HG02763 (cell line): ENCODE measurements around the gene MAB21L4.

Experiments used
- ATAC-seq: cut with Tn5 transposase; IDR thresholded peaks from one replicate; pipeline ENCODE4 v1.9.1; 2021; ENCODE audit warnings: mild to moderate bottlenecking, moderate library complexity; ENCODE audit not compliant: unreplicated experiment

MAB21L4 gene

DNA sequence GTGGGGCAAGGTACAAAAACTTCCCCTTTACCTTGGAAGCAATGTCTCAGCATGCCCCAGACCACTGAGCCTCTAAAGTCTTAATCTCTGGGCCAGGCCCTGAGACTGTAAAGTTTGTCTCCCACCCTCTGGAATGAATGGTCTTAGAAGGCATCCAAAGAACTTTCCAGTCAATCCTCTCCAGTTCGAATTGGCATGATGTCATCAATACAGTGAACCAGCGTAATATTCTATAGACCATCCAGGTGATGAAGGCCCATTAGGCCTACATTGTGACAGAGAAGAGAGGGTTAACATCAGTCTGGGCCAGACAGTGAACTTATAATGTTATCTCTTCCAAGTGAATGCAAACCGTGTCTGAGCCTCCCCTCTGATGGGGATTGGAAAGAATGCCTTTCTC, 11.2 kb downstream of the MAB21L4 start:
- ATAC-seq, result no peak

DNA sequence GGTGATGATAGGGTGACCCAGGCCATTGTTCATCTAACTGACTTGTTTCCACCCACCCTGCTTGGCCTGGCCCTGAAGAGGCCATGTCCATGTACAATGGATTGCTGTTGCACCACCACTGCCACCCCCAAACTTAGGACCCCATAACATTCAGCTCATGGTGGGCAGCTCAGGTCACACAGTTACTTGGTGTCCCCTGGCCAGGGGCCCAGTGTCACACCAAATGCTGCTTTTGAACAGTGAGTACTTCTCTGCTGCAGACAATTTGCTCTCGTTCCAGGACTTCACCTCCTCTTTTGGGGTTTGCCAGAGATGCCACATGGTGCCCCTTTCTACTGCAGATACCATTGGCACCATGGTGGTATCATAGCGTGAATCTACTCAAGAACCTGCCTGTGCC, 11.7 kb downstream of the MAB21L4 start:
- no peak for ATAC-seq

DNA sequence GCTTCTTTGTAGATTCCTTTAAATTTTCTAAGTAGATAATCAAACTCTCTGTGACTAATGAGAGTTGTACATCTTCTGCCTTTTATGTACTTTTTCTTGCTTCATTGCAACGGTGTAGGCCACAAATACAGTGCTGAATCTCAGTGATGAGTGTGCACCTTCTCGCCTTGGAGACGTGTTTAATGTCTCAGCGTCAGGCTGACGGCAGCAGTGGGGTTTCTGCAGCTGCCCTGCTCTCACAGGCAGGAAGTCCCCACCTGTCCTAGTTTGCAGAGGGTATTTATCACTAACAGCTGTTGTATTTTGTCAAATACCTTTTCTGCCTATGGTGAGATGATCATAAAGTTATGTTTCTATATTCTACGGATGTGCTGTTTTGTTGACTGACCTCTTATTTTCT, 14.0 kb downstream of the MAB21L4 start:
- no peak for ATAC-seq

DNA sequence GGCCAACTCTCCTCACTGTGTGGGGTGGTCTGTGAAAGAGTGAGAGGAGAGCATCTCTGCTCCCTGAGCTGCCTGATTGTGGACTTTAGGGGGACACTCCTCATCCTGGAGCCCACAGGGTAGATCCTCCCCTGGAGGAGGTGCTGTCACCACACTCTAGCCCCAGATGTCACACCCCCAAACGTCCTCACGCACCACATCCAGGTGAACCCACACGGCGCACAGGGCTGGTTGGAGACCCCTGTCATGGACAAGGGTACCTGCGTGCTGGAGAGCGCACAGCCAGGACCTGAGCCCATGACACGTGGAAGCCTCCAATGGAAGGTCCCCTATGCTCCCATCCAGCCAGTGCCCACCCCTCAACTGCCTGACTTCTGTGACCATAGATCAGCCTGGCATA, 16.9 kb downstream of the MAB21L4 start:
- no peak for ATAC-seq

DNA sequence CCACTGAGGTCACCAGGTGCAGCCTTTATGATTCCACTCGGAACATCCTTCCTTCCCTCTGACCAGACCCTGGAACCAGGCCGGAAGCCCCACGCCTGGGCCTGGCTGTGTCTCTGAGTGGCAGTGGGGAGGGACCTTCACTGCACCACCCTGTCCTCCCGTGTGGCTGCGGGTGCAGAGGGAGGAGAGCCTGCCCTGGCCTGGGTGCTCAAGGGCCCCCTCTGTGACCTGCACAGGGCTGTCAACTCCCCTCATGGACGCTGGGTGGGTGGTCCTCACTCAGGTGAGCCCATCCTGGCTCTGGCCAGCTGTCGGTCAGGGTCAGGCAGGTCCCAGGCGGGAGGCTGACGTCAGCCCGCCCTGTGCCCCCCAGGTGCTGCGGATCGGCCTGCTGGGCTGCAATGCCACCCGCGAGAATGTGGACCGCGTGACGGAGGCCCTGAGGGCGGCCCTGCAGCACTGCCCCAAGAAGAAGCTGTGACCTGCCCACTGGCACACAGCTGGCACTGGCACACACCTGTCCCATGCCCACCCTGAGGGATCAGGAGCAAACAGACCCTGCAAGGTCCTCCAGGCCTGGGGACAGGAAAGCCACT, 17.5 kb downstream of the MAB21L4 start:
- no peak for ATAC-seq

DNA sequence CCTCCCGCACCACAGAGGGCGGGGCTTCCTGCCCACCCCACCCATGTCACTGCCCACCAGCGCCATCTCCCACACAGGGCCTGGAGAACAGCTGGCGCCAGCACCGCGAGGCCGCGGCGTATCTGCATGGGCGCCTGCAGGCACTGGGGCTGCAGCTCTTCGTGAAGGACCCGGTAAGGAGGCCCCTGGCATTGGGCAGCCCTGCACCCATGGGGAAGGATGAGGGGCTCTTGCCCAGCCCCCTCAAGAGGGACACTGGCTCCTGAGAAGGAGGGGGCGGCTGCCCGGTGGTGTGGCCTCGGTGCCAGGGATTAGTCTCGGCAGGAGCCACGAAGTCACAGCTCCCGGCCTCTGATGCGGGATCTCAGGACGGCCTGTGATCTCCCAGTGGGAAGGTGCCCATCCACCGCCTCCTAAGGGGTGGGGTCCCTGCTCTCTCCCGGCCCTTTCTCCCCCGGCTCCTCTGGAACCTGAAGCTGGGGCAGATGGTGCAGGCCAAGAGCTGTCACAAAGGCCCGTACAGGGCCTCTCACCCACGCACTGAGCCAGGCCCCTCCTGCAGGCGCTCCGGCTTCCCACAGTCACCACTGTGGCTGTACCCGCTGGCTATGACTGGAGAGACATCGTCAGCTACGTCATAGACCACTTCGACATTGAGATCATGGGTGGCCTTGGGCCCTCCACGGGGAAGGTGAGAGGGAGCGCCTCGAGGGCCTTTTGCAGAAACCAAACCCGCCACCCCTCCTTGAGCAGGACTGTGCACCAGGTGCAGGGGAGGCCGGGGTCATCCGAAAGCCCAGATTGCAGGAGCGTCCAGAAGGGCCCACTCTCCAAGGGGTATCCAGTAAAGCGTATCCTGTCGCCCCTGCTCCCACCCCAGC, 18.3 kb downstream of the MAB21L4 start:
- no peak for ATAC-seq

DNA sequence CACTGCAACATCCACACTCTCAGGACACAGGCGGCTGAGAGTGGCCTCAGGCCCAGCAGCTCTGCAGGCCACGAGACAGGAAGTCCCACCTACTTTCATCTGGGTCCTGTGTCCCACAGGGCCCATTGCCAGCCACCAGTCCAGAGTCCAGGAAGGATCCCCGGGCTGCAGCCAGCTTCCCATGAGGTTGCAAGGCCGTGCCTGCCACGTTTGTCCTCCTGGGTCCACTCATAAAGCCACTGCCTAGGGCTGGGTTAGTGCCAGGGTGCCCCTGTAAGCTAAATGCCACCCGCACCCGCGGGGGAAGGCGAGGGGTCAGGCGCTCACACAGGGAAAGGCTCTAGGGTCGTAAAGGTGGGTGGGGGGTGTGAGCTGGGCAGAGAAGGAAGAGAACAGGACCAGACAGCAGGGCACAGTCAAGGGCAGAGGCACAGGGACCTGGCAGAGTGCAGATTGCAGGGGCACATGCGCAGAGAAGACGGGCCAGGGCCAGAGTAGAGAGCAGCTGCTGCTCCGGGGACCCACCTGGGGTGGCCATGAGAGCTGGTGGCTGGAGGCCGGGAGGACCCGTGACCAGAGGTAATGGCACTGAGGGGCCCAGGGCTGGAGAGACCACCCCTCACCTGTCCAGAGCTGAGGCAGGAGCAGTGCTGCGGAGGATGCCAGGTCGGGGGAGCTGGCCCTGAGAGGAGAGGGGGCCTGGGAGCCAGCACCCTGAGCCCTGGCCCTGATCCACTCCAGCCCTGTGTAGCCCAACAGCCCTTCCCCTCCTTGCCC, 19.3 kb downstream of the MAB21L4 start:
- no peak for ATAC-seq

DNA sequence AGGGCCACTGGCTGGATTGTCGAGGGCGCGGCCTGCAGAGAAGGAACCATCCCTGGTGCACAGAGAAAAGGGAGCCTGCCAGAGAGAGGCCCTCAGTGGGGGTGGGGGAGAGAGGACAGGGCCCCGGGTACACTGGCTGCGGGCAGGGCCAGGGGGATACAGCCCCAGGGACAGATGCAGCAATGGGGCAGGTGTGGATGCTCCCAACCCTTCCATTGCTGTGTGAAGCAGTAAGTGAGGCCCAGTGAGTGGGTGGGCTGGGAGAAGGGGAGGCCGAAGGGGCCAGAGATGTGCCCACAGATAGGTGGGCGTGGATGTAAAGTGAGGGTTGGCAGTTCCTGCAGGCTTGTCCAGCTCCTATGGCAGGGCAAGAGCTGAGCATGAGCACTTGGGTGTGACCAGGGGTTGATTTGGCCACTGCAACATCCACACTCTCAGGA, 19.9 kb downstream of the MAB21L4 start:
- ATAC-seq, result no peak

DNA sequence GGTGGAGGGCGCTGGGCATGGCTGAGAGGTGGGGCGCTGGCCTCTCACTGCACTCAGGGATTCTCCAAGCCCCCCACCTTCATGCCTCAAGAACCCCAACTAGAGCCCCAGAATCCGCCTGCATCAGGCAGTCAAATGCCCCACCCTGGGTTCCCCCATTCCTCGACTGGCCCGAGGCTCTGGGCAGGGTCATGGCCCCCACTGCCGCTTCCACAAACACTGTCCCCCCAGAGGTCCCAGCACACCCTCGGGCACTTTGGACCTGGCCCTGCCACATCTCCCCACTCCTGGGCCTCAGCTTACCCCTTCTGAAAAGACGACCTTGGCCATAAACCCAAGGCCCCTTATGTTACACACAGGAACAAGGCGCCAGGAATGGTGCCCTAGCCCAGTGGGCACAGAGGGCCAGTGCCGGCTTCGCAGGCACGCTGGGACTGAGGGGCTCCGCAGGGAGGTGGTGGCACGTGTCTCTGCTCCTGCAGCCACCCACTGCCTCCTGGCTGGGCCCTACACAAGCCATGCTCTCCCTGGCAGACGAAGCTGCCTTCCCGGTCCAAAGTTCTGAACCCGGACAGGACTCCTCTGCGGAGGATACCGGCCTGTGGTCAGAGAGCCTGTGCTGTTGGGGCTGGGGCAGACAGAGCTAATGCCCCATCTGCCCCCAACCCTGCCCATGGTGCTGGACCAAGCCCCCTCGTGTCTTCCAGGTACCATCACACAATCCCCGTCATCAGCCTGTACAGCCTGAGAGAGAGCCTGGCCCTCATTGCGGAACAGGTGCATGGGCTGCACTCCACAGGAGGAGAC, 20.5 kb downstream of the MAB21L4 start:
- no peak for ATAC-seq

DNA sequence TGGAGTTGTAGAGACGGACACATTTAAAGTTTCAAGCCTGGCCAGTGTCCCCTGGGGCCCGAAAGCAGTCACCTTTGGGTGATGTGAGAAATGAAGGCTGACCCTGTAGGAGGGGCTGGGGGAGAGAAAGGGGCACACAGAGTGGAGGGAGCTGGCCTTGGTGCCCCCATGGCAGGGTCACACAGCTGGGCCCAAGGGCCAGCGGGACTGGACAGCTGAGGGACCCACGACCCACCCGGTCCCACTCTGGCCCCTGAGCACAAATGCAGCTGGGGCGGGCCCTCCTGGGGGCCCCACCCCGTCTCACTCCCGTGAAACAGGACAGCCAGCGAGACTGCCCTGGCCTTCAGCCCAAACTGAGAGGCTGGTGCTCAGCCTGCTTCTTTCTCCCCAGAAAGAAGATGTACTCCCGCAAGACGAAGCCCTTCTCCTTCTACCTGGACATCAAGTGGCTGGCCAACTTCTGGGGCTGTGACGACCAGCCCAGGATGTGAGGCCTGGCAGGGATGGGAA, 21.2 kb downstream of the MAB21L4 start:
- ATAC-seq, result no peak

DNA sequence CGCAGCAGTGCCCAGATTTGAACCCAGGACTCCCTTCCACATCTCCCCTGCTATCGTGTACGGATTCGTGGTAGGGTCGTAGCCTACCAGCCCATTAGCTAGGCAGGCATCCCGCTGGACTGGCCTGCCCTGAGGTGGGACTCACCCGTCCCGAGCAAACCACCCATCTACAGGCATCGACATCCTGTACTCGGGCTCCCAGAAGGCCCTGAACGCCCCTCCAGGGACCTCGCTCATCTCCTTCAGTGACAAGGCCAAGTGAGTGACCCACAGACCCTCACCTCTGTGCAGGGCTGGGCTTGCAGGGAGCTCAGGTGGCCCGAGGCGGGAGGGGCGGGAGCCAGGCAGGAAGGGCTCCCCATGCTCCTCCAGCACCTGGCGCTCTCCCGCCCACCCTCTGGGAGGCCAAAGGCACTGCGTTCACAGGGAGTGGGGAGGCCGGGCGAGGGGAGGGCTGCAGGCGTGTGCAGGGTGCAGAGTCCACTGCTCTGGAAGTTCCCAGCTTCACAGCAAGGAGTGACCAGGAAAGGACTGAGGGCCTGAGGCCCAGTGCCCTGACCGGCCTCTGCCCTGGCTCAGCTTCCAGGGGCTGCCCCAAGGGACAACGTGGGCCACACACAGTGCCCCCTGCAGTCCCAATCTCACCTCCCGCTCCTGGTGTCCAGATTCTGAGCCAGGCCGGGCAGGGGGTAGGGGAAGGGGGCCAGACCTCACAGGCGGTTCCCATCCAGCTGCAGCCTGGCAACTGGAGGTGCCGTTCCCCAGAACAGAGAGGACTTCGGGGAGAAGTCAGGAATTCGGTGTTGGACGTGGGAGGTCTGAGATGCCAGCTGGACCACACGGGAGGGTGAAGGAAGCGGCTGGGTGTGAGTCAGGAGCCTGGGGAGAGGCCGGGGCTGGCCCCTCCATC, 21.9 kb downstream of the MAB21L4 start:
- no peak for ATAC-seq

DNA sequence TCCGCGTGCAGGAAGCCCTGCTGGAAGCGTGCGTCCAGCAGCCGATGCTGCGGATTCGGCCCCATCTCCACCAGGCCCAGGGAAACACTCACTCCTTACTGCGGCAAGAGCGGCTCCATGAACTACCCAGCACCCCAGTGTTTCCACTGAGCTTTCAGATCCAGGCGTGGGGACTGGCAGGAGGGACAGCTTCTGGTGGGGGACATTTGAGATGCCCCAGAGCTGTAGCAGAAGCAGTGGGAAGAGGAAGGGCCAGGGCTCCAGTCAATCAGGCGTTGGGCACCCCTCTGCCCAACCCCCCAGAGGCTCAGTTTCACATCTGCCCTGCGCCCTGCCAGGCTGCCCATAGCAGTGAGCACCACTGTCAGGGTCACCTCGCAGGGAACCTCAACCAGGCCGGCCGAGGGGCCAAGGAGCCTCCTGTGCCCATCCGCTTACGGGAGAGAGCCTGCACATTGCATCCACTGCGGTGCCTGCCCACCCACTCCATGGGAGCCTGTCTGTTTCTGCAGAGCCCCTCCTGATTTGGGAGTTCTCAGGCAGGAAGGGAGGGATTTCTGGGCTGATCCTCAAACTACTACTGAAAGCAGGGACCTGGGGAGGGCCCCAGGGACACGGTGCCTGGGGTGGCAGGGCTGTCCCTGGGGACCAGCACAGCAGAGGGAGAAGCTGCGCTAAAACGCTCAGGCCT, 22.7 kb downstream of the MAB21L4 start:
- ATAC-seq, result no peak

DNA sequence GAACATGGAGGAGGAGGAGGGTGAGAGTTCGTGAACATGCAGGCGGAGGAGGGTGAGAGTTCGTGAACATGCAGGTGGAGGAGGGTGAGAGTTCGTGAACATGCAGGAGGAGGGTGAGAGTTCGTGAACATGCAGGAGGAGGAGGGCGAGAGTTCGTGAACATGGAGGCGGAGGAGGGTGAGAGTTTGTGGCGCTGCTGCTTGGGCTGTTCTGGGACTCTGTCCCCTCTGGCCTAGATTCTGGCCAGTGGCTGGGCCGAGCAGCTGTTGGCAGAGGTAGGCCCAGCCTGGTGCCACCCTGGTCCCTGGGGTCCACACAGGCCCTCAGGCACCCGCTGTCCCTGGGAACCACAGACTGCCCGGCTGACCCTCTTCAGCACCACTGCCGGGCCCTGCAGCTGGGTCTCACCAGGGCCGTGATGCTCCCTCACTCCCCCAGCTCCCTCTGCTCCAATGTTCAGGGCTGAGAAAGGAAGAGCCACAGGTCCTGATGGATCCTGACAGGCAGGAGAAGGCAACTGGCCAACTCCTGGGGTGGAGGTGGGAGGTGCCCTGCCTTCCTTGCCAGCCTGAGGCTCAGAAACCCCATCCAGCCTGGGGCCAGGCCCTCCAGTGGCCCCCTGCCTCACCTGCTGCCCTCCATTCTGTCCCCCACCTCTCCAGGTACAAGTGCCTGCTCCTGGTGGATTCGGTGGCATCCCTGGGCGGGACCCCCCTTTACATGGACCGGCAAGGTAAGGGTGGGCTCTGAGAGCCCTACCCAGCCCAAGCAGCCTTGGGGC, 23.4 kb downstream of the MAB21L4 start:
- ATAC-seq, result no peak

DNA sequence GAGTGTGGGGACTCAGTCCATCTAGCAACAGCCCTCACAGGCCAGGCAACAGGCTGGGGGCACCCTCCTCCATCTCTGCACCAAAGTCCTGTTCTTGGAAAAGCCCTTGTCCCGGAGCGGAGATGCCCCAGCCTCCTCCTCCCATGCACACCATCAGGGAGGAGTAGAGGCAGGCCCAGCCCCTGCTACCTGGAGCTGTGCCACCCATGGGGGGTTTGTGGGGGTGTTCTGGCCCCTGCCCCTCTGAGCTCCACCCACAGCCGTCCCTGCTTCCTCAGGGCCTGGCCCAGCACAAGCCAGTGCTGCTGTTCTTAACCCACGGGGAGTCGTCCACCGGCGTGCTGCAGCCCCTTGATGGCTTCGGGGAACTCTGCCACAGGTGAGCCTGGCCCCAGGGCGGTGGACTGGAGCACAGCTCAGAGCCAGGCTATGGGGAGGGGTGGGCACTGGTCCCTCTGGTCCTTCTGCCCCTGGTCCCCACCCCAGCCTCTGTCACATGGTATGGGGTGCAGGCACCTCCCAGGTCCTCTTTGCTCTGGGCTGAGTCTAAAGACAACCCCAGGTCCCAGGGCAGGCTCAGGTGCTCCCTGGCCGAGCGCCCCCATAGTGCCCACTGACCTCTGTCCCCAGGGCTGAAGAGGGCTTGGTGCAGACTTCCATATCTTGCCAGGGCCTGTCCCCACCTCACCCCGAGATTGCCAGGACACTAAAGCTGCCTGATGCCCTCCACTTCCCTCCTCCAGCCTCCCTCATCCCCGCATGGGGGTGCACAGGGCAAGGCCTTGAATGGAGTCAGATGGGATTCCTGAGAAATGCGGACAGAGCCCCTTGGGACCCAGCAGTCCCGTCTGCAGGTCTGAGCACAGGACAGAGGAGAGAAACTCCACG, 24.6 kb downstream of the MAB21L4 start:
- ATAC-seq, result no peak

DNA sequence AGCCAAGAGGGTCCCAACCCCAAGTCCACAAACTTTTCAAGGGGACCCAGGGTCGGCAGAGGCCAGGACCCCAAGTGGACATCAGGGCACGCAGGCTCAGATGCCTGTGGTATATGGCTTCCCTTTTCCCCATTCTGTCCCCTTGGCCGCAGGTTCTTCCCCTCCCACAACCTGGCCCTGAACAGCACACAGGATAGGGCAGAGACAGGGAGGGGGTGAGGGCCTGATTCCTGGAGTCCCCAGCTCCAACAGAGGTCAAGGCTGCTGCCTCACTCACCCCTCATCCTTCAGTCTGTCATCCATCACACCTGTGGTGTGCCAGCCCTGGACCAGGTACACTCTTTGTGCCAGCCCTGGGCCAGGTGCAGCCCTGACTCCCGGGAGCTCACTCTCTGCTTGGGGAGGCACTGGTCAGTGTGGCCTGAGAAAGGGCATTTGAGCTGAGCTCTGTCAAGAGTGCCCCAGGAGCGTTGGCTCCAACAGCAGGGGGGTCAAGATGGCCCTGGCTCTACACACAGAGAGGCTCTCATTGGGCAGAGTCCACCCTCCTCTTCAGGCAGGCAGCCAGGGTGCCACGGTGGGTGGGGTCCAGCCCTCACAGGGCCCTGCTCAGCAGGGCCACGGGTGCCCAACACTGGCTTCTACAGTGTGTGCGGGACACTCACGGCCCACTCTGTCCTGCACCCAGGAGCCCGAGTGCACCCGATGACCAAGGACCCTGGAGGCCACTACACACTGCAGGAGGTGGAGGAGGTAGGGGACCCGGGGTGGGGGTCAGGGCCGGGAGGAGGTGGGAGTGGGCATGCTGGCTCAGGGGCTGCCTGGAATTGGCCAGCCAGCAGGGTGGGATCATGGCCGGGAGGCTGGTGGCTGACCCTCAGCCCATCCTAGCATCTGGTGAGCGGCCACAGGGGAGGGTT, 25.7 kb downstream of the MAB21L4 start:
- no peak for ATAC-seq
